ENCODE results near the gene MYF5.

MYF5 gene

GRCh38 chr12:80766210-80766609, 49.5 kb downstream of the MYF5 start:
- DNase-seq (ENCODE audit: low spot score): no peak

- DNase-seq (ENCODE audit: low spot score): no peak
Observed at GRCh38 chr12:80766897-80767296, 50.2 kb downstream of the MYF5 start.
